GM12878 (cell line): ENCODE data around the gene PPP3CA. TPM values are rescaled to one million over a fixed set of nuclear protein-coding genes. Genes with fewer than 3 reads are reported as not detected.

Source experiments
- ATAC-seq: fragments of 200-7000 bp; cut with Tn5 transposase; 3 replicates; pipeline ENCODE4 v1.9.1; 2020; ENCODE audit warnings: mild to moderate bottlenecking, moderate library complexity
- BruUV-seq: library from RNA; stranded (reverse); fragments of 400-500 nt; replicated peaks from 2 replicates; lab custom pipeline; 2021; lab: Mats Ljungman, UMichigan
- CTCF ChIA-PET: fragments of 300-600 bp; sonication (Branson Sonifier 250); formaldehyde crosslinking; extraction: SDS; loops from one replicate; lab custom pipeline; 2021; ENCODE audit warnings: inconsistent platforms; lab: Yijun Ruan, JAX
- POLR2A ChIA-PET: fragments of 350-600 bp; formaldehyde crosslinking; extraction: SDS; loops from one replicate; lab custom pipeline; 2021; ENCODE audit warnings: inconsistent platforms; lab: Charles Lee
- RAD21 ChIA-PET: fragments of 300-600 bp; sonication (Branson Sonifier 250); formaldehyde crosslinking; loops from one replicate; lab custom pipeline; 2023; ENCODE audit warnings: antibody characterized with exemption; ENCODE audit not compliant: unreplicated experiment; lab: Charles Lee
- SMC1A ChIA-PET: fragments of 300-600 bp; sonication (Branson Sonifier 250); formaldehyde crosslinking; loops from one replicate; lab custom pipeline; 2023; ENCODE audit not compliant: unreplicated experiment, uncharacterized antibody; lab: Charles Lee
- DNase-seq: peaks from one replicate; pipeline ENCODE4 v3.0.0-alpha.2; 2011; ENCODE audit warnings: low read depth, low spot score
- FAIRE-seq: peaks from 3 replicates; lab custom pipeline; 2011; peaks lifted over from hg19 to GRCh38; lab: Jason Lieb, UNC
- H2AFZ ChIP-seq: 2 replicates; pipeline ENCODE4 v1.6.0; 2011; ENCODE audit warnings: low read depth, low read length, control low read depth; ENCODE audit not compliant: control insufficient read depth
- H3K27ac ChIP-seq: 2 replicates; pipeline ENCODE4 v1.5.1; 2011; ENCODE audit warnings: control low read depth; ENCODE audit not compliant: control insufficient read depth, insufficient read depth
- H3K27me3 ChIP-seq, 2 experiments: replicated peaks in 1 of 2; 2 replicates each; pipeline versions ENCODE4 v1.6.0 to v1.6.1; 2011; ENCODE audit warnings: low read length in 1 of 2; ENCODE audit not compliant: control insufficient read depth in 2 of 2, insufficient read depth in 2 of 2
- H3K36me3 ChIP-seq, 2 experiments: 2 replicates each; pipeline ENCODE4 v1.5.1; 2011; ENCODE audit warnings: low read length in 1 of 2; ENCODE audit not compliant: control insufficient read depth in 2 of 2, insufficient read depth in 2 of 2
- H3K4me1 ChIP-seq: 2 replicates; pipeline ENCODE4 v1.6.1; 2011; ENCODE audit warnings: mild to moderate bottlenecking, low read length, moderate library complexity, mixed read lengths; ENCODE audit not compliant: control insufficient read depth, insufficient read depth
- H3K4me2 ChIP-seq: 2 replicates; pipeline ENCODE4 v1.6.0; 2011; ENCODE audit warnings: control low read depth; ENCODE audit not compliant: control insufficient read depth, insufficient read depth
- H3K4me3 ChIP-seq: fragments of 200-600 bp; sonication (generic); 2 replicates; pipeline ENCODE4 v1.5.1; 2016
- H3K79me2 ChIP-seq: 2 replicates; pipeline ENCODE4 v1.6.0; 2011; ENCODE audit warnings: low read length; ENCODE audit not compliant: control insufficient read depth, insufficient read depth
- H3K9ac ChIP-seq: 2 replicates; pipeline ENCODE4 v1.8.0; 2011; ENCODE audit warnings: low read length, control low read depth, mixed read lengths; ENCODE audit not compliant: control insufficient read depth, insufficient read depth
- H3K9me3 ChIP-seq: replicated peaks from 3 replicates; pipeline ENCODE4 v1.5.1; 2011; ENCODE audit warnings: mild to moderate bottlenecking, low read length; ENCODE audit not compliant: control insufficient read depth, insufficient read depth
- H4K20me1 ChIP-seq: 2 replicates; pipeline ENCODE4 v1.6.0; 2011; ENCODE audit not compliant: control insufficient read depth, insufficient read depth
- CUX1 ChIP-seq: IDR thresholded peaks from 2 replicates; pipeline ENCODE4 v1.6.1; 2012; ENCODE audit warnings: improper control_type of control experiment, low read depth, low read length; ENCODE audit not compliant: insufficient replicate concordance
- JUND ChIP-seq: IDR thresholded peaks from 2 replicates; pipeline ENCODE4 v1.6.1; 2012; ENCODE audit warnings: low read depth, mild to moderate bottlenecking, low read length, improper control_type of control experiment, moderate library complexity
- NBN ChIP-seq: fragments of 450-650 bp; IDR thresholded peaks from 2 replicates; pipeline ENCODE4 v1.6.1; 2016
- NFXL1 ChIP-seq: fragments of 450-650 bp; IDR thresholded peaks from 2 replicates; pipeline ENCODE4 v1.6.1; 2017; ENCODE audit warnings: antibody characterized with exemption, mild to moderate bottlenecking, borderline replicate concordance
- RCOR1 ChIP-seq: conservative IDR thresholded peaks from 2 replicates; pipeline ENCODE4 v1.6.1; 2012; ENCODE audit warnings: low read depth, low read length, improper control_type of control experiment
- SMC3 ChIP-seq: IDR thresholded peaks from 2 replicates; pipeline ENCODE4 v1.6.1; 2011; ENCODE audit warnings: low read length, improper control_type of control experiment, borderline replicate concordance
- SPI1 ChIP-seq: IDR thresholded peaks from 2 replicates; pipeline ENCODE4 v1.6.1; 2011; ENCODE audit warnings: low read depth, mild to moderate bottlenecking, low read length, moderate library complexity, borderline replicate concordance; ENCODE audit not compliant: insufficient read depth
- TCF3 ChIP-seq: IDR thresholded peaks from 2 replicates; pipeline ENCODE4 v1.6.1; 2012; ENCODE audit warnings: low read depth, mild to moderate bottlenecking, low read length, borderline replicate concordance; ENCODE audit not compliant: insufficient read depth
- ZBED1 ChIP-seq: IDR thresholded peaks from 2 replicates; pipeline ENCODE4 v1.6.1; 2016; ENCODE audit warnings: borderline replicate concordance
- WGBS: methylation state at CpG from one replicate; pipeline ENCODE4 v1.1.6; 2016; ENCODE audit warnings: low lambda C conversion rate; ENCODE audit not compliant: insufficient replicate concordance, insufficient coverage; ENCODE audit errors: missing lambda C conversion rate; 5-methylcytosine and 5-hydroxymethylcytosine counted together
- in situ Hi-C: fragments of 300-500 bp; cut with MboI; formaldehyde crosslinking; loops from 9 replicates; pipeline ENCODE4 v1.14.3; 2018; ENCODE audit warnings: mixed read lengths
- intact Hi-C: fragments of 100-400 bp; cut with micrococcal nuclease; formaldehyde crosslinking; loops from one replicate; pipeline ENCODE4 v1.14.2; 2022; ENCODE audit not compliant: unreplicated experiment
- polyA plus RNA-seq, 11 experiments: library from polyadenylated mRNA; depleted of rRNA in 4 of 11; unstranded in 6 of 11; stranded (reverse) in 5 of 11; fragments of >200 nt; fragmentation: Nextera tagmentation in 4 of 11; fragmentation: Illumina TruSeq in 1 of 11; extraction: Ambion mirVana in 4 of 11; extraction: Trizol in 1 of 11; gene quantifications; 1 replicate in 1 of 11; 2 replicates in 10 of 11; pipeline versions ENCODE4 v1.2.1 to v1.2.3, GENCODE V29; 2011 to 2016; ENCODE audit warnings: inconsistent platforms in 2 of 11, missing spikeins in 2 of 11, low read depth in 1 of 11
- total RNA-seq, 4 experiments: library from RNA; depleted of rRNA in 3 of 4; stranded (reverse); fragments of >200 nt in 3 of 4; fragmentation: Illumina TruSeq in 1 of 4; extraction: Trizol in 1 of 4; gene quantifications; 2 replicates each; pipeline versions ENCODE4 v1.2.1 to v1.2.3, GENCODE V29; 2013 to 2021
- TF ChIP-seq, protein P1 (sequence below): fragments of 450-650 bp; IDR thresholded peaks from 2 replicates; pipeline ENCODE4 v1.6.1; 2018; ENCODE audit warnings: mild to moderate bottlenecking, low read depth, moderate library complexity; ENCODE audit not compliant: partially characterized antibody
- TF ChIP-seq, protein P2 (sequence below): fragments of 150-350 bp; IDR thresholded peaks from 2 replicates; pipeline ENCODE4 v1.6.1; 2016; ENCODE audit warnings: low read depth, low read length

PPP3CA gene
- total and polyA plus RNA-seq, 10 of the 15 experiments (the other 5 are each of a cell fraction or from before 2014, with no cell fraction given) = 0.33 to 9.0 (median 1.0) TPM

- 100% methylated on average over 5 of the region's 5 CpGs for WGBS
Measured at GRCh38 chr4:101160792-101161592, 186.3 kb downstream of the PPP3CA start.

More at GRCh38 chr4:101160792-101161592, 186.3 kb downstream of the PPP3CA start:
- no peaks in the 10 kb centered on the region for H3K9me3 ChIP-seq
- ChIA-PET RAD21 (no interaction called here), POLR2A (no interaction called here)
- no peak overlapping the region for H2AFZ ChIP-seq
- no peak overlapping the region for H3K9ac ChIP-seq
- no peak overlapping the region for H3K4me3 ChIP-seq
- no peak overlapping the region for H3K27ac ChIP-seq
- DNase-seq = no peak
- TF ChIP-seq, protein P1, sequence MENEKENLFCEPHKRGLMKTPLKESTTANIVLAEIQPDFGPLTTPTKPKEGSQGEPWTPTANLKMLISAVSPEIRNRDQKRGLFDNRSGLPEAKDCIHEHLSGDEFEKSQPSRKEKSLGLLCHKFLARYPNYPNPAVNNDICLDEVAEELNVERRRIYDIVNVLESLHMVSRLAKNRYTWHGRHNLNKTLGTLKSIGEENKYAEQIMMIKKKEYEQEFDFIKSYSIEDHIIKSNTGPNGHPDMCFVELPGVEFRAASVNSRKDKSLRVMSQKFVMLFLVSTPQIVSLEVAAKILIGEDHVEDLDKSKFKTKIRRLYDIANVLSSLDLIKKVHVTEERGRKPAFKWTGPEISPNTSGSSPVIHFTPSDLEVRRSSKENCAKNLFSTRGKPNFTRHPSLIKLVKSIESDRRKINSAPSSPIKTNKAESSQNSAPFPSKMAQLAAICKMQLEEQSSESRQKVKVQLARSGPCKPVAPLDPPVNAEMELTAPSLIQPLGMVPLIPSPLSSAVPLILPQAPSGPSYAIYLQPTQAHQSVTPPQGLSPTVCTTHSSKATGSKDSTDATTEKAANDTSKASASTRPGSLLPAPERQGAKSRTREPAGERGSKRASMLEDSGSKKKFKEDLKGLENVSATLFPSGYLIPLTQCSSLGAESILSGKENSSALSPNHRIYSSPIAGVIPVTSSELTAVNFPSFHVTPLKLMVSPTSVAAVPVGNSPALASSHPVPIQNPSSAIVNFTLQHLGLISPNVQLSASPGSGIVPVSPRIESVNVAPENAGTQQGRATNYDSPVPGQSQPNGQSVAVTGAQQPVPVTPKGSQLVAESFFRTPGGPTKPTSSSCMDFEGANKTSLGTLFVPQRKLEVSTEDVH = no peak
- TF ChIP-seq JUND (no peak), CUX1 (no peak), ZBED1 (no peak), NBN (no peak), SPI1 (no peak), NFXL1 (no peak), SMC3 (no peak), RCOR1 (no peak), TCF3 (no peak)
- TF ChIP-seq, protein P2, sequence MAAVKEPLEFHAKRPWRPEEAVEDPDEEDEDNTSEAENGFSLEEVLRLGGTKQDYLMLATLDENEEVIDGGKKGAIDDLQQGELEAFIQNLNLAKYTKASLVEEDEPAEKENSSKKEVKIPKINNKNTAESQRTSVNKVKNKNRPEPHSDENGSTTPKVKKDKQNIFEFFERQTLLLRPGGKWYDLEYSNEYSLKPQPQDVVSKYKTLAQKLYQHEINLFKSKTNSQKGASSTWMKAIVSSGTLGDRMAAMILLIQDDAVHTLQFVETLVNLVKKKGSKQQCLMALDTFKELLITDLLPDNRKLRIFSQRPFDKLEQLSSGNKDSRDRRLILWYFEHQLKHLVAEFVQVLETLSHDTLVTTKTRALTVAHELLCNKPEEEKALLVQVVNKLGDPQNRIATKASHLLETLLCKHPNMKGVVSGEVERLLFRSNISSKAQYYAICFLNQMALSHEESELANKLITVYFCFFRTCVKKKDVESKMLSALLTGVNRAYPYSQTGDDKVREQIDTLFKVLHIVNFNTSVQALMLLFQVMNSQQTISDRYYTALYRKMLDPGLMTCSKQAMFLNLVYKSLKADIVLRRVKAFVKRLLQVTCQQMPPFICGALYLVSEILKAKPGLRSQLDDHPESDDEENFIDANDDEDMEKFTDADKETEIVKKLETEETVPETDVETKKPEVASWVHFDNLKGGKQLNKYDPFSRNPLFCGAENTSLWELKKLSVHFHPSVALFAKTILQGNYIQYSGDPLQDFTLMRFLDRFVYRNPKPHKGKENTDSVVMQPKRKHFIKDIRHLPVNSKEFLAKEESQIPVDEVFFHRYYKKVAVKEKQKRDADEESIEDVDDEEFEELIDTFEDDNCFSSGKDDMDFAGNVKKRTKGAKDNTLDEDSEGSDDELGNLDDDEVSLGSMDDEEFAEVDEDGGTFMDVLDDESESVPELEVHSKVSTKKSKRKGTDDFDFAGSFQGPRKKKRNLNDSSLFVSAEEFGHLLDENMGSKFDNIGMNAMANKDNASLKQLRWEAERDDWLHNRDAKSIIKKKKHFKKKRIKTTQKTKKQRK = no peak
- TF ChIP-seq, all 136 proteins: peak for 0
- ChIA-PET CTCF (no interaction called here), SMC1A (interaction anchor here (1.0 kb wide), 2 partner anchors 25 to 57 kb away, joined by 3 read pairs; no protein-coding TSS in a partner anchor)
- Histone ChIP-seq H3K79me2 (no peaks in the 10 kb centered on the region), H3K36me3 (no peaks in the 10 kb centered on the region), H4K20me1 (no peaks in the 10 kb centered on the region), H3K4me2 (no peak overlapping the region), H3K4me1 (peaks cover 13% of the 10 kb centered on the region), H3K27me3 (no peaks in the 10 kb centered on the region)
- no TSS peak for BruUV-seq
- FAIRE-seq = no peak
- intact Hi-C loops (loop anchor here (10.0 kb wide), 1 partner anchor 736 kb away; no protein-coding TSS in a partner anchor), in situ Hi-C loops (no loop called here)
- ATAC-seq = no peak
